HFF-Myc (cell line): ENCODE measurements around the gene TAF7.
"Not testable (repeated sequence)": the region's sequence is repeated elsewhere in the genome, so short reads cannot be mapped to it uniquely, and the experiment has no call there.

Experiments used
- DNase-seq: peaks from one replicate; pipeline ENCODE4 v3.0.0-alpha.2; 2011; ENCODE audit warnings: low read depth; ENCODE audit errors: extremely low read depth
- H3K4me3 ChIP-seq: replicated peaks from 2 replicates; pipeline ENCODE4 v1.5.1; 2011; ENCODE audit warnings: low read depth, mild to moderate bottlenecking, control low read depth, low read length
- CTCF ChIP-seq: IDR thresholded peaks from 2 replicates; pipeline ENCODE4 v1.5.1; 2012; ENCODE audit warnings: mild to moderate bottlenecking, low read depth, low read length, control low read depth; ENCODE audit errors: missing control alignments

The TAF7 gene

DNA sequence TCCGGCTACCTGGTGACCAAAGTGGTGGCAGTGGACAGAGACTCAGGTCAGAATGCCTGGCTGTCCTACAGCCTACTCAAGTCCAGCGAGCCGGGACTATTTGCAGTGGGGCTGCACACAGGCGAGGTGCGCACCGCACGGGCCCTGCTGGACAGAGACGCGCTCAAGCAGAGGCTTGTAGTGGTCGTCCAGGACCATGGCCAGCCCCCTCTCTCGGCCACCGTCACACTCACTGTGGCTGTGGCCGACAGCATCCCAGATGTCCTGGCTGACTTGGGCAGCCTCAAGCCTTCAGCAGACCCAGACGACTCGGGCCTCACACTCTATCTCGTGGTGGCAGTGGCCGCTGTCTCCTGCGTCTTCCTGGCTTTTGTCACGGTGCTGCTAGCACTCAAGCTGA, 36.4 kb upstream of the TAF7 start:
- TF ChIP-seq CTCF = no peak
- no peak overlapping the region for H3K4me3 ChIP-seq
- DNase-seq = no peak

DNA sequence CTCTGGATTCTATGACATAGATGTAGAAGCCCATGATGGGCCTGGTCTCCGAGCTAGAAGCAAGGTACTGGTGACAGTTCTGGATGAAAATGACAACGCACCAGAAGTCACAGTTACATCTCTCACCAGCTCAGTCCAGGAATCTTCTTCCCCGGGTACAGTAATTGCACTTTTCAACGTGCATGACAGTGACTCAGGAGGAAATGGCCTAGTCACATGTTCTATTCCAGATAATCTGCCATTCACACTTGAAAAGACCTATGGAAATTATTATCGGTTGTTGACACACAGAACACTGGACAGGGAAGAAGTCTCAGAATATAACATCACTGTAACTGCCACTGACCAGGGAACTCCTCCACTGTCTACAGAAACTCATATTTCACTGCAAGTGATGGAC, 35.5 kb upstream of the TAF7 start:
- no peak for DNase-seq
- TF ChIP-seq CTCF = no peak

DNA sequence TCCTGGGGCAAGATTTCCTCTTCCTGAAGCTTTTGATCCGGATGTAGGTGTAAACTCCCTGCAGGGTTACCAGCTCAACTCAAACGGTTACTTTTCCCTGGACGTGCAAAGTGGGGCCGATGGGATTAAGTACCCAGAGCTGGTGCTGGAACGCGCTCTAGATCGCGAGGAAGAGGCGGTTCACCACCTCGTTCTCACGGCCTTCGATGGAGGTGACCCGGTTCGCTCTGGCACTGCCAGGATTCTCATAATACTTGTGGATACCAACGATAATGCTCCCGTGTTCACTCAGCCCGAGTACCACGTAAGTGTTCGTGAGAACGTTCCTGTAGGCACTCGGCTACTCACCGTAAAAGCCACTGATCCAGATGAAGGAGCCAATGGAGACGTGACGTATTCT, 35.1 kb upstream of the TAF7 start:
- DNase-seq = no peak
- TF ChIP-seq CTCF = no peak
- H3K4me3 ChIP-seq = no peak overlapping the region

More for the DNA sequence above, 35.5 kb upstream of the TAF7 start:
- H3K4me3 ChIP-seq = no peak overlapping the region

DNA sequence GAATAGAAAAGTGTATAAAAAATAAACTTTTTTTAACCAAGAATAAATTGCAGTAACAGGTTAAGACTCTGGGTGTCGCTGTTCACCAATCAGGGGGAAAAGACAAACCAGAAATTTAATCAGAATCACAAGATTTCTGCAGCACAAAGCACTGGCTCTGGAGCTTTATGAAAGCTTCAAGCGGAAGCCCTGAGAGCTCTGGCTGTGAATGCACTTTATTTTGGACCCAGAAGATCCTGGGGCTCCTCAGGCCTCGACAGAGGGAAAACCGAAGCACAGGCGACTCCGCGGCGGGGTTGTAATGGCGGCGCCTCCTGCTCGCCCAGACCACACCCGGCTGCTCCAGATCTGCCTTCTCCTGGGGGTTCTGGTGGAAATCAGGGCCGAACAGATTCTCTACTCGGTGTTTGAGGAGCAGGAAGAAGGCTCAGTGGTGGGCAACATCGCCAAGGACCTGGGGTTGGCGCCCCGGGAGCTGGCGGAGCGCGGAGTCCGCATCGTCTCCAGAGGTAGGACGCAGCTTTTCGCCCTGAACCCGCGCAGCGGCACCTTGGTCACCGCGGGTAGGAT, 34.4 kb upstream of the TAF7 start, which contains the start of gene PCDHGA4:
PCDHGA4 (plus strand) TSS at position 122 of the 570 bp plus-strand sequence; CDS start at position 209, 87 bp downstream.
- no peak within 1 kb of the TSS; the same call in 1 of the 2 replicates for H3K4me3 ChIP-seq
- peak; percentile 36 for TF ChIP-seq CTCF
- no peak for DNase-seq

DNA sequence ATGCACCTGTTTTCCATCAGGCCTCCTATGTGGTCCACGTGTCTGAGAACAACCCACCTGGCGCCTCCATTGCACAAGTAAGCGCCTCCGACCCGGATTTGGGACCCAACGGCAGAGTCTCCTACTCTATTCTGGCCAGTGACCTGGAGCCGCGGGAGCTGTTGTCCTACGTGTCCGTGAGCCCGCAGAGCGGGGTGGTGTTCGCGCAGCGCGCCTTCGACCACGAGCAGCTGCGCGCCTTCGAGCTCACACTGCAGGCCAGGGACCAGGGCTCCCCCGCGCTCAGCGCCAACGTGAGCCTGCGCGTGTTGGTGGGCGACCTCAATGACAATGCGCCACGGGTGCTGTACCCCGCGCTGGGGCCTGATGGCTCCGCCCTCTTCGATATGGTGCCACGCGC, 31.0 kb upstream of the TAF7 start:
- DNase-seq = no peak
- no peak for TF ChIP-seq CTCF
- no peak overlapping the region for H3K4me3 ChIP-seq

DNA sequence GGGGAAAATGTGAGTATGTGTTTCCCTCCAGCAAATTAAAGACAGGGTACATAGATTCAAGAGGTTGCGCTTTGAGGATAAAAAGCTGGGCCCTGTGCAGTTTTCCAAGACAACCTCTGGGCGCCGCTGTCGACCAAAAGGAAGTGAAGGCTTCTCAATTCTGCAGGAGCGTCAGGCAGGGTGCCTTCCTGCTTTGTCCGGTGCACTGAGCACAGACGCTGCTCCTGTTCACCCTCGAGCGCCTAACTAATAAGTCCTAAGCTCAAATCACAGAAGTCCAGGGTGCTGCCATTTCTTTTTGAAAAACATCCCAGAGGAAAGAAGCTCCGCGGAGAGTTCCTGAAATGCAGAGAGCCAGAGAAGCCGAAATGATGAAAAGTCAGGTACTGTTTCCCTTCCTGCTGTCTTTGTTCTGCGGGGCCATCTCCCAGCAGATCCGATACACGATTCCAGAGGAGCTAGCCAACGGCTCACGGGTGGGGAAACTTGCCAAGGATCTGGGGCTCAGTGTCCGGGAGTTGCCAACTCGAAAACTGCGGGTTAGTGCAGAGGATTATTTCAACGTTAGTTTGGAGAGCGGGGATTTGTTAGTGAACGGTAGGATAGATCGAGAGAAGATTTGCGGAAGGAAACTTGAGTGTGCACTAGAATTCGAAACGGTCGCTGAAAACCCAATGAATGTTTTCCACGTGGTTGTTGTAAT, 29.5 kb upstream of the TAF7 start, which contains the start of gene PCDHGB1:
PCDHGB1 (plus strand) TSS at position 183 of the 703 bp plus-strand sequence; CDS start at position 345, 162 bp downstream.
- DNase-seq = no peak
- TF ChIP-seq CTCF = peak; percentile 52

GRCh38 chr5:141346017-141346416, 25.4 kb upstream of the TAF7 start:
- H3K4me3 ChIP-seq, DNase-seq: not testable (repeated sequence)

More for the DNA sequence above, 29.5 kb upstream of the TAF7 start, which contains the start of gene PCDHGB1:
- H3K4me3 ChIP-seq = 0 out of 2 replicates have a peak within 1 kb of the TSS, but pooled peaks have one; percentile 0
